ENCODE measurements around the gene PAM. TPM values are rescaled to one million over a fixed set of nuclear protein-coding genes. Genes with fewer than 3 reads are reported as not detected.

The PAM gene
- total and polyA plus RNA-seq, 2 of the 13 experiments (the other 11 are each of a cell fraction or from before 2014, with no cell fraction given), result 20.2 to 79.1 TPM

DNA sequence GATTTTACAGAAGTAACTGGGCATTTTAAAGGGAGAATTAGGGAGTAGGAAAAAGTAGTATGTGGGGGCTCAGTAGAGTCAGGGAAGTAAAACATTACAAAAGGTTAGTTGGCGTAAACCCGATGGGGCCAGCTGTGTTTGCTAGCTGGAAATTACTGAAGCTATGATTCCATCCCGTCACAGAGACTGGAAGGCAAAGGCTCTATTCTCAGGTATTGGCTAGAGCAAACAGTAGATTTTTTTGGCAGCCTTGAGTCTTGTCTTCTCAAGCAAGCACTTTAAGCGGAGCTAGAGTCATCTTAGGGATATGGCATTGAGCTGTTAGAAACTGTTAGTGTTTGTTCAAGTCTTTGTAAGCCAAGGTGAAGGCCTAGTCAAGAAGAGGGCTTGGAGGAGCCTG is 121.5 kb downstream of the PAM start:
- ChIA-PET CTCF (ENCODE audit: low intra/inter-chr PET ratio, low total read pairs) (no interaction called here), POLR2A (no interaction called here)
- H3K27me3 ChIP-seq (ENCODE audit: control insufficient read depth in 1 of 2, insufficient read depth in 2 of 2, low read length in 2 of 2), result no peaks in the 10 kb centered on the region
- intact Hi-C loops (cut with micrococcal nuclease; ENCODE audit: unreplicated experiment) (no loop called here), in situ Hi-C loops (cut with HindIII; ENCODE audit: extremely low pct_ligation_motif_present, low pct_unique_long_range_greater_than_20kb) (no loop called here)
- no peaks in the 10 kb centered on the region for H3K9me3 ChIP-seq (ENCODE audit: low read length)
- BruUV-seq (replicated peaks), result no TSS peak
- no peaks in the 10 kb centered on the region for H4K20me1 ChIP-seq (ENCODE audit: insufficient read depth, low read length)
- 87% methylated on average over 4 of the region's 4 CpGs for WGBS (ENCODE audit: low lambda C conversion rate)
- no peaks in the 10 kb centered on the region for H3K79me2 ChIP-seq (ENCODE audit: insufficient read depth, low read length)
- no peak for TF ChIP-seq ZNF260 (CRISPR knock-in tag; IDR thresholded peaks at IDR 0.05; ENCODE audit: borderline replicate concordance, low read depth)
- H3K36me3 ChIP-seq (replicated peaks in 1 of 2; ENCODE audit: control insufficient read depth in 1 of 2, insufficient read depth in 2 of 2, low read length in 2 of 2), result no peaks in the 10 kb centered on the region
- H3K4me2 ChIP-seq (ENCODE audit: low read depth, low read length), result no peak overlapping the region
- H3K4me3 ChIP-seq (replicated peaks in 1 of 3; ENCODE audit: insufficient read depth in 1 of 3, low read depth in 2 of 3, low read length in 3 of 3), result no peak overlapping the region
- FAIRE-seq (no peak), ATAC-seq (no peak), DNase-seq (ENCODE audit: low spot score) (no peak)
- no peak overlapping the region for H3K27ac ChIP-seq (ENCODE audit: extremely low read length, insufficient read depth, low read length)
- no peak overlapping the region for H3K9ac ChIP-seq (ENCODE audit: insufficient read depth, low read depth, low read length)
- peaks cover 13% of the 10 kb centered on the region for H3K4me1 ChIP-seq (ENCODE audit: insufficient read depth, low read length)
- no peak overlapping the region for H2AFZ ChIP-seq (ENCODE audit: low read length)

- no peak for TF ChIP-seq ZNF281 (CRISPR knock-in tag; IDR thresholded peaks at IDR 0.05; ENCODE audit: borderline replicate concordance)
- no peak for TF ChIP-seq MTA1 (CRISPR knock-in tag; IDR thresholded peaks at IDR 0.05; ENCODE audit: borderline replicate concordance)
- TF ChIP-seq CC2D1A (CRISPR knock-in tag; IDR thresholded peaks at IDR 0.05), result no peak
- no peak for TF ChIP-seq BRF2 (CRISPR knock-in tag; IDR thresholded peaks at IDR 0.05)
- no peak for TF ChIP-seq ZNF33A (CRISPR knock-in tag; IDR thresholded peaks at IDR 0.05; ENCODE audit: borderline replicate concordance)
- Histone ChIP-seq H3K4me2 (ENCODE audit: low read depth, low read length) (no peak overlapping the region), H3K36me3 (replicated peaks in 1 of 2; ENCODE audit: control insufficient read depth in 1 of 2, insufficient read depth in 2 of 2, low read length in 2 of 2) (no peaks in the 10 kb centered on the region), H3K4me1 (ENCODE audit: insufficient read depth, low read length) (peaks cover 13% of the 10 kb centered on the region), H3K27ac (ENCODE audit: extremely low read length, insufficient read depth, low read length) (no peak overlapping the region), H3K4me3 (replicated peaks in 1 of 3; ENCODE audit: insufficient read depth in 1 of 3, low read depth in 2 of 3, low read length in 3 of 3) (no peak overlapping the region), H3K79me2 (ENCODE audit: insufficient read depth, low read length) (no peaks in the 10 kb centered on the region), H2AFZ (ENCODE audit: low read length) (no peak overlapping the region), H3K27me3 (ENCODE audit: control insufficient read depth in 1 of 2, insufficient read depth in 2 of 2, low read length in 2 of 2) (no peaks in the 10 kb centered on the region), H3K9me3 (ENCODE audit: low read length) (no peaks in the 10 kb centered on the region), H4K20me1 (ENCODE audit: insufficient read depth, low read length) (no peaks in the 10 kb centered on the region), H3K9ac (ENCODE audit: insufficient read depth, low read depth, low read length) (no peak overlapping the region)
- POLR2A ChIA-PET, result no interaction called here
- CTCF ChIA-PET (ENCODE audit: low intra/inter-chr PET ratio, low total read pairs), result no interaction called here
- 83% methylated on average over 6 of the region's 6 CpGs for WGBS (ENCODE audit: low lambda C conversion rate)
- intact Hi-C loops (cut with micrococcal nuclease; ENCODE audit: unreplicated experiment) (no loop called here), in situ Hi-C loops (cut with HindIII; ENCODE audit: extremely low pct_ligation_motif_present, low pct_unique_long_range_greater_than_20kb) (no loop called here)
- no peak for DNase-seq (ENCODE audit: low spot score)
- BruUV-seq (replicated peaks), result no TSS peak
- no peak for FAIRE-seq
- ATAC-seq, result no peak
Measured at GRCh38 chr5:102879741-102880140, 124.6 kb downstream of the PAM start.
